BLaER1 treated with 17β-estradiol and CSF1 and Interleukin-3, amounts not matched to agents 10 nM and 100 nM (cell line): ENCODE measurements around the gene TLR2.

Source experiments
- H3K27ac ChIP-seq, 11 experiments: shearing (Covaris generic); formaldehyde crosslinking; 2 replicates each; pipeline ENCODE4 v1.8.1; 2022
- H3K27me3 ChIP-seq, 11 experiments: shearing (Covaris generic); formaldehyde crosslinking; 2 replicates each; pipeline ENCODE4 v1.8.1; 2022
- H3K36me3 ChIP-seq, 11 experiments: shearing (Covaris generic); formaldehyde crosslinking; 2 replicates each; pipeline ENCODE4 v1.8.1; 2022
- H3K4me1 ChIP-seq, 10 experiments: shearing (Covaris generic); formaldehyde crosslinking; 2 replicates each; pipeline ENCODE4 v1.8.1; 2022
- H3K4me2 ChIP-seq, 11 experiments: shearing (Covaris generic); formaldehyde crosslinking; 2 replicates each; pipeline ENCODE4 v1.8.1; 2022
- H3K4me3 ChIP-seq, 10 experiments: shearing (Covaris generic); formaldehyde crosslinking; 2 replicates each; pipeline ENCODE4 v1.8.1; 2022
- H3K9ac ChIP-seq, 11 experiments: shearing (Covaris generic); formaldehyde crosslinking; 2 replicates each; pipeline ENCODE4 v1.8.1; 2022
- H3K9me3 ChIP-seq, 11 experiments: shearing (Covaris generic); formaldehyde crosslinking; replicated peaks in 1 of 11; 2 replicates each; pipeline ENCODE4 v1.8.1; 2022
- H4K20me1 ChIP-seq, 11 experiments: shearing (Covaris generic); formaldehyde crosslinking; 2 replicates each; pipeline ENCODE4 v1.8.1; 2022
- Cebpa-rat ChIP-seq, 11 experiments: shearing (Covaris generic); IDR thresholded peaks; 2 replicates each; pipeline ENCODE4 v1.8.1; 2022

The TLR2 gene

GRCh38 chr4:153668647-153669046, 15.4 kb upstream of the TLR2 start:
- H3K4me2 ChIP-seq: no peak overlapping the region; a peak in 1 of 22 replicates
- no peak overlapping the region for H3K9ac ChIP-seq
- H3K4me1 ChIP-seq: no peaks in the 10 kb centered on the region; a peak in 1 of 20 replicates
- no peaks in the 10 kb centered on the region for H3K27me3 ChIP-seq
- peaks cover 0 to 24% (median 0%) of the 10 kb centered on the region in 11 experiments; a peak in 5 of 22 replicates for H3K36me3 ChIP-seq
- TF ChIP-seq Cebpa-rat (IDR thresholded peaks at IDR 0.05): no peak
- no peaks in the 10 kb centered on the region for H4K20me1 ChIP-seq
- H3K4me3 ChIP-seq: no peak overlapping the region
- H3K27ac ChIP-seq: no peak overlapping the region
- H3K9me3 ChIP-seq: peaks cover 25 to 69% (median 51%) of the 10 kb centered on the region in 11 experiments

DNA sequence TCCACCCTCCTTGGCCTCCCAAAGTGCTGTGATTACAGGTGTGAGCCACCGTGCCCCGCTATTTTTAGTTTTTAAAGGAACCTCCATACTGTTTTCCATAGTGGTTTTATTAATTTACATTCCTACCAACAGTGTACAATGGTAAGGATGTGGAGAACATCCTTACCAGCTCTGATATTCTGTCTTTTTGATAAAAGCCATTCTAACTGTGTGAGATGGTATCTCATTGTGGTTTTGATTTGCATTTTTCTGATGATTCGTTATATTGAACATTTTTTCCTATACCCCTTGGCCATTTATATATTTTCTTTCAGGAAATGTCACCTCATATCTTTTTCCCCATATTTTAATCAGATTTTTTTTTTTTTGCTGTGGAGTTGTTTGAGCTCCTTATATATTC, 14.2 kb upstream of the TLR2 start:
- TF ChIP-seq Cebpa-rat (IDR thresholded peaks at IDR 0.05): no peak
- H3K27me3 ChIP-seq: no peaks in the 10 kb centered on the region
- no peaks in the 10 kb centered on the region; a peak in 1 of 20 replicates for H3K4me1 ChIP-seq

GRCh38 chr4:153676486-153676885, 7.6 kb upstream of the TLR2 start:
- Histone ChIP-seq H3K36me3 (peaks cover 0 to 16% (median 6%) of the 10 kb centered on the region in 11 experiments; a peak in 7 of 22 replicates), H3K4me1 (peaks cover 0 to 44% (median 0%) of the 10 kb centered on the region in 10 experiments; a peak in 6 of 20 replicates), H3K27me3 (no peaks in the 10 kb centered on the region), H4K20me1 (no peaks in the 10 kb centered on the region), H3K4me2 (peak overlapping the region in 3 of 11 experiments; percentile 13 to 67 (median 58); a peak in 5 of 22 replicates), H3K27ac (peak overlapping the region in 2 of 11 experiments; percentile 49 to 65; a peak in 3 of 22 replicates), H3K9me3 (peaks cover 46 to 61% (median 53%) of the 10 kb centered on the region in 11 experiments), H3K4me3 (no peak overlapping the region), H3K9ac (no peak overlapping the region)
- no peak for TF ChIP-seq Cebpa-rat (IDR thresholded peaks at IDR 0.05)

More for the DNA sequence above, 14.2 kb upstream of the TLR2 start:
- Histone ChIP-seq H4K20me1 (no peaks in the 10 kb centered on the region), H3K4me2 (no peak overlapping the region), H3K9ac (no peak overlapping the region), H3K36me3 (peaks cover 0 to 21% (median 0%) of the 10 kb centered on the region in 11 experiments; a peak in 6 of 22 replicates), H3K9me3 (peaks cover 26 to 69% (median 51%) of the 10 kb centered on the region in 11 experiments), H3K4me3 (no peak overlapping the region), H3K27ac (no peak overlapping the region)

- H3K27ac ChIP-seq: peak overlapping the region in 2 of 11 experiments; percentile 49 to 65; a peak in 3 of 22 replicates
- peaks cover 0 to 14% (median 6%) of the 10 kb centered on the region in 11 experiments; a peak in 7 of 22 replicates for H3K36me3 ChIP-seq
- TF ChIP-seq Cebpa-rat (IDR thresholded peaks at IDR 0.05): no peak
- peaks cover 41 to 62% (median 54%) of the 10 kb centered on the region in 11 experiments for H3K9me3 ChIP-seq
- H3K4me3 ChIP-seq: no peak overlapping the region
- H4K20me1 ChIP-seq: no peaks in the 10 kb centered on the region
- peaks cover 0 to 2% (median 0%) of the 10 kb centered on the region in 11 experiments; a peak in 3 of 22 replicates for H3K27me3 ChIP-seq
- H3K9ac ChIP-seq: no peak overlapping the region
- H3K4me1 ChIP-seq: peaks cover 0 to 44% (median 0%) of the 10 kb centered on the region in 10 experiments; a peak in 6 of 20 replicates
- peak overlapping the region in 2 of 11 experiments; percentile 58 to 67; a peak in 4 of 22 replicates for H3K4me2 ChIP-seq
Observed at GRCh38 chr4:153676984-153677383, 7.1 kb upstream of the TLR2 start.

GRCh38 chr4:153679486-153679885, 4.6 kb upstream of the TLR2 start:
- Histone ChIP-seq H3K36me3 (peaks cover 0 to 21% (median 15%) of the 10 kb centered on the region in 11 experiments; a peak in 14 of 22 replicates), H3K27ac (no peak overlapping the region), H3K4me3 (no peak overlapping the region), H3K27me3 (peaks cover 16 to 27% (median 23%) of the 10 kb centered on the region in 11 experiments), H4K20me1 (no peaks in the 10 kb centered on the region), H3K9me3 (peaks cover 42 to 72% (median 65%) of the 10 kb centered on the region in 11 experiments), H3K9ac (no peak overlapping the region), H3K4me1 (peaks cover 3 to 51% (median 6%) of the 10 kb centered on the region in 10 experiments; a peak in 19 of 20 replicates), H3K4me2 (peak overlapping the region in 2 of 11 experiments; percentile 23 to 35; a peak in 4 of 22 replicates)
- TF ChIP-seq Cebpa-rat (IDR thresholded peaks at IDR 0.05): no peak

- Histone ChIP-seq H3K27me3 (peaks cover 23 to 45% (median 39%) of the 10 kb centered on the region in 11 experiments), H3K4me3 (peak overlapping the region; percentile 43 to 67 (median 54)), H3K4me2 (peak overlapping the region; percentile 61 to 99 (median 82); a peak in 21 of 22 replicates), H3K27ac (no peak overlapping the region; a peak in 1 of 22 replicates), H3K36me3 (peaks cover 0 to 34% (median 24%) of the 10 kb centered on the region in 11 experiments; a peak in 21 of 22 replicates), H3K9ac (no peak overlapping the region; a peak in 1 of 22 replicates), H3K4me1 (peaks cover 6 to 30% (median 12%) of the 10 kb centered on the region in 10 experiments; a peak in 19 of 20 replicates), H3K9me3 (peaks cover 62 to 88% (median 80%) of the 10 kb centered on the region in 11 experiments), H4K20me1 (no peaks in the 10 kb centered on the region)
- no peak for TF ChIP-seq Cebpa-rat (IDR thresholded peaks at IDR 0.05)
Observed at GRCh38 chr4:153683763-153684181, 308 bp upstream of the TLR2 start.

DNA sequence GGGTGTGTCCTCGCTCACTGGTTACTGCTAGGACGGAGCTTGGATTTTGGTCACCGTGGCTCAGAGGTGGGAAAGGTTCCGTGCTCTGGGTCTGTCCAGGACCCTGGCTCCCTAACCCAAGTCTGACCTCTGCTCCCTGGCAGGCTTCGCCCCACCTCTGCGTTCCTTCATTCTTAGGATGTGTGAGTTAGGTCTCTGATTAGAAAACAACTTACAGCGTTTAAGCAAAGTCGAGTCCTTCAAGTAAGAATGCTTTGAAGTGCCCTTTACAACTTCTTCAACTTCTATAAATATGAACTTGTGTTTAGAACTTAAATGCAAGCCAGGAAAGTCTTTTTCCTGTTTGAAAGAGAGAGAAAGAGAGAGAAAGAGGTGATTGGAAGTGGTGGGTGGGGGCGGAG, 891 bp downstream of the TLR2 start:
- peak overlapping the region; percentile 43 to 67 (median 54); a peak in 19 of 20 replicates for H3K4me3 ChIP-seq
- H3K9ac ChIP-seq: peak overlapping the region in 4 of 11 experiments; percentile 26 to 78 (median 56); a peak in 8 of 22 replicates
- no peak for TF ChIP-seq Cebpa-rat (IDR thresholded peaks at IDR 0.05)
- peaks cover 6 to 19% (median 12%) of the 10 kb centered on the region in 10 experiments; a peak in 18 of 20 replicates for H3K4me1 ChIP-seq
- peaks cover 23 to 45% (median 39%) of the 10 kb centered on the region in 11 experiments for H3K27me3 ChIP-seq
- no peaks in the 10 kb centered on the region for H4K20me1 ChIP-seq
- peaks cover 73 to 91% (median 85%) of the 10 kb centered on the region in 11 experiments for H3K9me3 ChIP-seq
- peaks cover 0 to 45% (median 33%) of the 10 kb centered on the region in 11 experiments; a peak in 21 of 22 replicates for H3K36me3 ChIP-seq
- H3K27ac ChIP-seq: peak overlapping the region in 3 of 11 experiments; percentile 6 to 57 (median 43); a peak in 3 of 22 replicates
- H3K4me2 ChIP-seq: peak overlapping the region; percentile 61 to 99 (median 82)

- H3K4me2 ChIP-seq: peak overlapping the region in 3 of 11 experiments; percentile 74 to 92 (median 89); a peak in 4 of 22 replicates
- no peak overlapping the region for H3K27ac ChIP-seq
- no peak overlapping the region for H3K4me3 ChIP-seq
- no peaks in the 10 kb centered on the region for H3K27me3 ChIP-seq
- peaks cover 25 to 45% (median 32%) of the 10 kb centered on the region in 10 experiments for H3K4me1 ChIP-seq
- peaks cover 0 to 26% (median 15%) of the 10 kb centered on the region in 11 experiments; a peak in 19 of 22 replicates for H3K9me3 ChIP-seq
- TF ChIP-seq Cebpa-rat (IDR thresholded peaks at IDR 0.05): no peak
- H3K36me3 ChIP-seq: peaks cover 0 to 24% (median 0%) of the 10 kb centered on the region in 11 experiments; a peak in 3 of 22 replicates
- H4K20me1 ChIP-seq: no peaks in the 10 kb centered on the region
- H3K9ac ChIP-seq: no peak overlapping the region
Observed at GRCh38 chr4:153704522-153704921, 20.4 kb downstream of the TLR2 start.
